Mesendoderm (in vitro differentiated cells): Measurements from ENCODE around the gene NELFE.
"Not testable (repeated sequence)": the region's sequence is repeated elsewhere in the genome, so short reads cannot be mapped to it uniquely, and the experiment has no call there.

Source experiments
- DNase-seq: peaks from one replicate; pipeline ENCODE4 v3.0.0; 2013
- H2AK5ac ChIP-seq: 2 replicates; pipeline ENCODE4 v1.6.1; 2013; ENCODE audit warnings: low read length, inconsistent platforms
- H2BK120ac ChIP-seq: 2 replicates; pipeline ENCODE4 v1.6.1; 2013; ENCODE audit warnings: low read depth, mild to moderate bottlenecking, low read length, moderate library complexity, mixed read lengths
- H2BK15ac ChIP-seq: replicated peaks from 2 replicates; pipeline ENCODE4 v1.6.1; 2013; ENCODE audit warnings: low read depth, mild to moderate bottlenecking, moderate library complexity
- H2BK5ac ChIP-seq: 2 replicates; pipeline ENCODE4 v1.6.1; 2013; ENCODE audit warnings: low read length, inconsistent platforms
- H3K18ac ChIP-seq: 2 replicates; pipeline ENCODE4 v1.6.1; 2013; ENCODE audit warnings: mild to moderate bottlenecking, low read length, mixed read lengths
- H3K23ac ChIP-seq: one replicate; pipeline ENCODE4 v1.6.1; 2013; ENCODE audit warnings: low read length
- H3K27ac ChIP-seq: 2 replicates; pipeline ENCODE4 v1.5.1; 2013; ENCODE audit warnings: low read depth, mild to moderate bottlenecking, inconsistent platforms, low read length, moderate library complexity
- H3K27me3 ChIP-seq: 2 replicates; pipeline ENCODE4 v1.6.1; 2013; ENCODE audit warnings: low read length, control low read depth, mild to moderate bottlenecking, inconsistent platforms; ENCODE audit not compliant: insufficient read depth, poor library complexity
- H3K36me3 ChIP-seq: 2 replicates; pipeline ENCODE4 v1.6.1; 2013; ENCODE audit warnings: low read length, inconsistent platforms; ENCODE audit not compliant: control insufficient read depth, insufficient read depth
- H3K4ac ChIP-seq: one replicate; pipeline ENCODE4 v1.6.1; 2013; ENCODE audit warnings: low read depth, mild to moderate bottlenecking, low read length, moderate library complexity
- H3K4me1 ChIP-seq: 2 replicates; pipeline ENCODE4 v1.6.1; 2013; ENCODE audit warnings: low read depth, low read length, inconsistent platforms; ENCODE audit not compliant: control insufficient read depth
- H3K4me2 ChIP-seq: 2 replicates; pipeline ENCODE4 v1.6.1; 2013; ENCODE audit warnings: low read length
- H3K4me3 ChIP-seq: 2 replicates; pipeline ENCODE4 v1.5.1; 2013; ENCODE audit warnings: mild to moderate bottlenecking, low read length
- H3K56ac ChIP-seq: one replicate; pipeline ENCODE4 v1.6.1; 2013; ENCODE audit warnings: low read length
- H3K79me1 ChIP-seq: 2 replicates; pipeline ENCODE4 v1.6.1; 2013; ENCODE audit warnings: low read length, inconsistent platforms
- H3K79me2 ChIP-seq: 2 replicates; pipeline ENCODE4 v1.6.1; 2013; ENCODE audit warnings: mild to moderate bottlenecking, low read length; ENCODE audit not compliant: control insufficient read depth, insufficient read depth
- H3K9ac ChIP-seq: 2 replicates; pipeline ENCODE4 v1.6.1; 2013; ENCODE audit warnings: low read length, inconsistent platforms
- H4K5ac ChIP-seq: one replicate; pipeline ENCODE4 v1.6.1; 2013; ENCODE audit warnings: low read length
- H4K8ac ChIP-seq: one replicate; pipeline ENCODE4 v1.6.1; 2013; ENCODE audit warnings: low read depth, mild to moderate bottlenecking, control low read depth, low read length, moderate library complexity
- WGBS: extraction: QIAGEN DNeasy Blood & Tissue Kit; methylation state at CpG from one replicate; pipeline ENCODE4 v1.1.7; 2013; ENCODE audit warnings: low lambda C conversion rate, missing lambda C conversion rate; ENCODE audit not compliant: insufficient coverage; ENCODE audit errors: extremely low coverage; 5-methylcytosine and 5-hydroxymethylcytosine counted together

Gene NELFE

DNA sequence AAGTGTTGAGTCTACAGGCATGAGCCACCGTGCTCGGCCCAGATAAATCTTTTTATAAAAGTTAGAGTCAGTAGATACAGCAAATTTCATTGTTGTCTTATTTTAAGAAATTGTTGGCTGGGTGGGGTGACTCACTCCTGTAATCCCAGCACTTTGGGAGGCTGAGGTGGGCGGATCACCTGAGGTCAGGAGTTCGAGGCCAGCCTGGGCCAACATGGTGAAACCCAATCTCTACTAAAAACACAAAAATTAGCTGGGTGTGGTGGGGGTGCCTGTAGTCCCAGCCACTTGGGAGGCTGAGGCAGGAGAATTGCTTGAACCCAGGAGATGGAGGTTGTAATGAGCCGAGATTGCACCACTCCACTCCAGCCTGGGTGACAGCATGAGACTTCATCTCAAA lies 50.5 kb downstream of the NELFE start:
- not testable (repeated sequence) for H2BK120ac ChIP-seq, H3K56ac ChIP-seq, H3K27ac ChIP-seq, H3K4ac ChIP-seq, H3K18ac ChIP-seq, H2BK5ac ChIP-seq, H3K23ac ChIP-seq, H3K27me3 ChIP-seq, H2BK15ac ChIP-seq, H3K79me1 ChIP-seq, DNase-seq, H4K8ac ChIP-seq, H3K4me2 ChIP-seq, H4K5ac ChIP-seq, H3K79me2 ChIP-seq, H3K9ac ChIP-seq, H3K36me3 ChIP-seq, H3K4me3 ChIP-seq, H2AK5ac ChIP-seq, H3K4me1 ChIP-seq
- WGBS = no CpG with 5 or more reads among the region's 5 CpGs

DNA sequence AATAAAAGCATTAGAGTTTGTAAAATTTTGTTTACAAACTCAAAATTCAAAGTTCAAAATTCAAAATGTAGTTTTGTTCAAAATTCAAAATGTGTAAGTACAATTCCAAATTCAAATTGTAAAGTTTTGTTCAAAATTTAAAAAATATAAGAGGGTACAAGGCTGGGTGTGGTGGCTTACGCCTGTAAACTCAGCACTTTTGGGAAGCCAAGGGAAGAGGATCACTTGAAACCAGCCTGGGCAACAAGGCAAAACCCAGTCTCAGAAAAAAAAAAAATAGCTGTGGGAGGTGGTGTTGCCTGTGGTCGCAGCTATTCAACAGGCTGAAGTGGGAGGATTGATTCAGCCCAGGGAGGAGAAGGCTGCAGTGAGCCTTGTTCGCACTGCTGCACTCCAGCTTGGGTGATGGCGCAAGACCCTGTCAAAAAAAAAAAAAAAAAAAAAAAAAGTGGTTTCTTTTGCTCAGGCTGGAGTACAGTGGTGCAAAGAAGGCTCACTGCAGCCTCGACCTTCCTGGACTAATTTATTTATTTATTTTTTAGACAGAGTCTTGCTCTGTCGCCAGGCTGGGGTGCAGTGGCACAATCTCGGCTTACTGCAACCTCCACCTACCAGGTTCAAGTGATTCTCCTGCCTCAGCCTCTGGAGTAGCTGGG lies 51.5 kb downstream of the NELFE start:
- Histone ChIP-seq H3K4ac (no peak overlapping the region), H3K4me2 (no peak overlapping the region), H3K36me3 (no peaks in the 10 kb centered on the region), H2BK120ac (no peak overlapping the region), H4K5ac (no peak overlapping the region), H2BK5ac (no peak overlapping the region), H2AK5ac (no peak overlapping the region), H3K4me3 (no peak overlapping the region), H3K27ac (no peak overlapping the region), H3K79me1 (no peaks in the 10 kb centered on the region), H3K56ac (no peak overlapping the region), H3K23ac (no peak overlapping the region), H4K8ac (no peak overlapping the region), H2BK15ac (no peak overlapping the region), H3K27me3 (no peaks in the 10 kb centered on the region), H3K4me1 (no peaks in the 10 kb centered on the region), H3K18ac (no peak overlapping the region), H3K79me2 (no peaks in the 10 kb centered on the region), H3K9ac (no peak overlapping the region)
- no peak for DNase-seq
- no CpG with 5 or more reads among the region's 7 CpGs for WGBS

DNA sequence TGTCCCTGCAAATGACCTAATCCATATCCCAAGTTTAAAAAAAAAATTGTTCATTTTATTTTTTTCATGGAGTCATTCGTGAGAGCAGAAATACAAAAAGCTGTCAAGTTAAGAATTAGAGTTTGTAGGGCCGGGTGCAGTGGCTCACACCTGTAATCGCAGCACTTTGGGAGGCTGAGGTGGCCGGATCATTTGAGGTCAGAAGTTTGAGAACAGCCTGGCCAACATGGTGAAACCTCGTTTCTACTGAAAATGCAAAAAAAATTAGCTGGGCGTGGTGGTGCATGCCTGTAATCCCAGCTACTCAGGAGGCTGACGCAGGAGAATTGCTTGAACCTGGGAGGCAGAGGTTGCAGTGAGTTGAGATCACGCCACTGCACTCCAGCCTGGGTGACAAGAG lies 52.0 kb downstream of the NELFE start:
- not testable (repeated sequence) for H3K4me1 ChIP-seq, H3K79me2 ChIP-seq, H2BK5ac ChIP-seq, H2BK120ac ChIP-seq, H4K8ac ChIP-seq, H2BK15ac ChIP-seq, H4K5ac ChIP-seq, H3K18ac ChIP-seq, H3K9ac ChIP-seq, H3K79me1 ChIP-seq, H3K36me3 ChIP-seq, H3K56ac ChIP-seq, H3K27me3 ChIP-seq, H3K4me2 ChIP-seq, H2AK5ac ChIP-seq, H3K4ac ChIP-seq, H3K23ac ChIP-seq, DNase-seq, H3K27ac ChIP-seq, H3K4me3 ChIP-seq
- no CpG with 5 or more reads among the region's 8 CpGs for WGBS

DNA sequence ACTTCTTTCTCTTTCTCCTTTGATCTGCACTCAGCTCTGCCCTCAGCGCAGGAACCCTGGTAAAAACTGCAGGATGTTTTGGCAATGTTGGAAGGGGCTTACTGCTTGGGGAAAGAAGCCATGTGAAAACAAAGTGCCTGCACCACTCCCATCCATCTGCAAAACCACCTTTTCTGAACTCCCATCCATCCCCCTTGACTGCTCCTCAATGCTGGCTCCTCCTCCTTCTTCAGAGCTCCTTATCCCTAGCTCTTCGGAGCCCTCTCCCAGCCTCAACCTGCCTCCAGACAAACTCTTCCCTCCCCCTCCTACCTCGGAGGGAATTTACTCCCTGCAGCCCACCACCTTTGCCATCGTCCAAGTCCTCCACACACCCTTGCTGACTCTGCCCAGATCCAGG lies 52.6 kb downstream of the NELFE start:
- WGBS = no CpG with 5 or more reads among the region's 4 CpGs

DNA sequence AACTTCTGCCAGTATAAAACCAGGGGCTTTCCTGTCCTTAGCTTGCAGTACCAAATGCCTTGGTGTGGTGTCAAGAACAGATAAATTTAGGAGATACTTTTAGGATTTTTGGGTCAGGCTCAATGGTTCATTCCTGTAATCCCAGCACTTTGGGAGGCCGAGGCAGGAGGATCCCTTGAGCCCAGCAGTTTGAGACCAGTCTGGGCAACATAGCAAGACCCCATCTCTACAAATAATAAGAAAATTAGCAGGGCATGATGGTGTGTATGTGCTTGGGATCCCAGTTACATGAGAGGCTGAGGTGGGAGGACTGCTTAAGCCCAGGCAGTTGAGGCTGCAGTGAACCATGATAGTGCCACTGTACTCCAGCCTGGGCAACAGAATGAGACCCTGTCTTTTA lies 53.7 kb downstream of the NELFE start:
- no peak overlapping the region for H2BK120ac ChIP-seq
- no peak overlapping the region for H3K27ac ChIP-seq
- no peak overlapping the region for H3K23ac ChIP-seq
- no peaks in the 10 kb centered on the region for H3K4me1 ChIP-seq
- no peak overlapping the region for H3K9ac ChIP-seq
- H3K4me2 ChIP-seq = no peak overlapping the region
- no peak overlapping the region for H3K4ac ChIP-seq
- no peak overlapping the region for H2AK5ac ChIP-seq
- no peak overlapping the region for H3K4me3 ChIP-seq
- H3K27me3 ChIP-seq = no peaks in the 10 kb centered on the region
- H2BK5ac ChIP-seq = no peak overlapping the region
- no CpG with 5 or more reads among the region's 1 CpG for WGBS
- no peak for DNase-seq
- no peak overlapping the region for H4K5ac ChIP-seq
- no peaks in the 10 kb centered on the region for H3K79me2 ChIP-seq
- no peak overlapping the region for H3K56ac ChIP-seq
- no peak overlapping the region for H2BK15ac ChIP-seq
- H4K8ac ChIP-seq = no peak overlapping the region
- no peaks in the 10 kb centered on the region for H3K36me3 ChIP-seq
- H3K79me1 ChIP-seq = no peaks in the 10 kb centered on the region
- no peak overlapping the region for H3K18ac ChIP-seq

More for the DNA sequence above, 52.6 kb downstream of the NELFE start:
- Histone ChIP-seq H4K5ac (no peak overlapping the region), H3K23ac (no peak overlapping the region), H2BK15ac (no peak overlapping the region), H3K79me2 (no peaks in the 10 kb centered on the region), H2BK5ac (no peak overlapping the region), H3K4me1 (no peaks in the 10 kb centered on the region), H3K27ac (no peak overlapping the region), H2BK120ac (no peak overlapping the region), H3K4me2 (no peak overlapping the region), H3K79me1 (no peaks in the 10 kb centered on the region), H3K4me3 (no peak overlapping the region), H3K18ac (no peak overlapping the region), H4K8ac (no peak overlapping the region), H3K36me3 (no peaks in the 10 kb centered on the region), H3K56ac (no peak overlapping the region), H3K4ac (no peak overlapping the region), H3K9ac (no peak overlapping the region), H2AK5ac (no peak overlapping the region), H3K27me3 (no peaks in the 10 kb centered on the region)
- DNase-seq = peak; percentile 46

DNA sequence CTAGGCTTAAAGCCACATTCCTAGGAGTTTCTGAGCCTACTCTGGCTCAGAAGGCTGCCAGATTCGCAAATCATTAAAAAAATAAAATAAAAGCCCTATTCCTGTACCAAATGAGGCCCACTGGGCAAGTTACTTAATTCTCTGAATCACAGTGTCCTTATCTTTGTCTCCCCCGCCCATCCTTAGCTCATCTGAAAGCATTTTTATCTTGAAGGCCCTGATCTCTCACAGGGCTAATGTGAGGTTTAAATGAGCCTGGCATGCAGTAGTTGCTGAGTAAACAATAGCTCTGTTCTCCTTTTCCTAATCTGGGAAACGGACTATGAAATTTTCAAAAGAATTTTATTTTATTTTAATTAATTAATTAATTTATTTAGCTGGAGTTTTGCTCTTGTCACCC lies 54.8 kb downstream of the NELFE start:
- Histone ChIP-seq H3K56ac (no peak overlapping the region), H3K4me3 (no peak overlapping the region), H4K5ac (no peak overlapping the region), H3K79me1 (no peaks in the 10 kb centered on the region), H3K27me3 (no peaks in the 10 kb centered on the region), H3K4me1 (no peaks in the 10 kb centered on the region), H3K23ac (no peak overlapping the region), H2BK120ac (no peak overlapping the region), H3K36me3 (no peaks in the 10 kb centered on the region), H3K4ac (no peak overlapping the region), H3K9ac (no peak overlapping the region), H2BK5ac (no peak overlapping the region), H3K18ac (no peak overlapping the region), H3K79me2 (no peaks in the 10 kb centered on the region), H2AK5ac (no peak overlapping the region), H3K27ac (no peak overlapping the region), H3K4me2 (no peak overlapping the region), H2BK15ac (no peak overlapping the region), H4K8ac (no peak overlapping the region)
- WGBS = no CpG with 5 or more reads among the region's 3 CpGs
- DNase-seq = no peak
